Measurements from ENCODE around the gene BCHE.

Gene BCHE

GRCh38 chr3:165749821-165750220 is 87.4 kb downstream of the BCHE start:
- DNase-seq (ENCODE audit: low read depth), result peak; percentile 23

DNA sequence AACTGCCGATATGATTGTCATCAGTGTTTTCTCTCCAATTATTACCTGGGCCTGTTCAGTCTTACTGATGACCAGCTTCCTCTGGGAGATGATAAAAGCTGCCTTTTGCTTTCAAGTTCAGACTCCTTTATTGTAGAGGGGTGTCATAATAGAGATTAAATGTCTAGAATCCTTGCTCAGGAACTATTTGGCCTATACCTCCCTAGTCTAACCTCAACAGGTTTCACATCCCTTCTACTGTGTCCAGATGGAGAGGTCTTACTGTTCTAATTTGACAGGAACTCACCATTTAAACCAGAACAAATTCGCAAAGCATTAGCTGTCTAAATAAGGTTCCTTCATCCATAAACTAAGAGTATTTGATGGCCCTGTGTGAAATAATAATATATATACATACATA is 88.0 kb downstream of the BCHE start:
- no peak for DNase-seq (ENCODE audit: low read depth)

DNA sequence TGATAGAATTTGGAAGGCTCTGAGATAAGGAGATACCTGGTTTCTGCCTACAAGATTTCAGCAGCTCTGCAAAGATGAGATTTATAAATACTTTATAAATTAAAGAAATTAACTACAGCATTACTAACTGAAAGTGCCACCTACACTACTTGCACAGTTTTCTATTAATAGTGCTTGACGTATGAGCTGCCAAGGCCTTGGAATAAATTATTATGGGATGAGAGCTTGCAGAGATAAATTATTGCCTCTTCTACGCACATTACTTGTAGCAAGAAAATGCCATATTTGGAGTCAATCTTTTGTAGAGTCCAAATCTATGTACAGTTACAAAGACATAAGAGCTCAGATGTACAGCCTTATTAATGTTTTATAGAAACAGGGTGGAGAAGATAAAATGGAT is 89.1 kb downstream of the BCHE start:
- no peak for DNase-seq (ENCODE audit: low read depth)

DNA sequence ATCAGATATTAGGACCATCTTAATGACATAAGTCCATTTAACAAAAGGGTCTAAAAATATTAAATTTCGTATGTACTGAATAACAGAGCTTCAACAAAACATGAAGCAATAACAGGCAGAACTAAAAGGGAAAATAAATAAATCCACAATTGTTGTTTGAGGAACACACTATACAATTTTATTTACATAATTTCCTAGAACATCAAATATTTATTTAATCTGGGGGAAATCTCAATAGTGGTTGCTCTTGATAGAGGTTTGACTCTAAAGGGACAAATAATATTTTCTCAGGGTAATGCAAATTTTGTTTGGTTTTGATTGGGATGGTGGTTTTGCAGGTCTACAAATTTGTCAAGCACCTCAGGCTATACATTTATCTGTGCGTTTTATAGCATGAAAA is 90.3 kb downstream of the BCHE start:
- DNase-seq (ENCODE audit: low read depth), result no peak

GRCh38 chr3:165744025-165744424 is 93.2 kb downstream of the BCHE start:
- DNase-seq (ENCODE audit: low read depth), result no peak

GRCh38 chr3:165742351-165742750 is 94.9 kb downstream of the BCHE start:
- no peak for DNase-seq (ENCODE audit: low read depth)

GRCh38 chr3:165729756-165730155 is 107.5 kb downstream of the BCHE start:
- no peak for DNase-seq (ENCODE audit: low read depth)

GRCh38 chr3:165728924-165729323 is 108.3 kb downstream of the BCHE start:
- no peak for DNase-seq (ENCODE audit: low read depth)

GRCh38 chr3:165725296-165725695 is 111.9 kb downstream of the BCHE start:
- peak; percentile 42 for DNase-seq (ENCODE audit: low read depth)
